CD4-positive, alpha-beta T cell (primary cell): ENCODE data around the gene SSH2. TPM values are rescaled to one million over a fixed set of nuclear protein-coding genes. Genes with fewer than 3 reads are reported as not detected.

Source experiments
- ATAC-seq: fragments of 200-7000 bp; cut with Tn5 transposase; one replicate; pipeline ENCODE4 v1.10.0; 2022; ENCODE audit warnings: mild to moderate bottlenecking; ENCODE audit not compliant: poor library complexity
- CTCF ChIA-PET: fragments of 350-600 bp; sonication (Branson Sonifier 250); formaldehyde crosslinking; loops from one replicate; lab custom pipeline; 2021; ENCODE audit warnings: antibody characterized with exemption, inconsistent platforms; lab: Charles Lee
- POLR2A ChIA-PET: fragments of 350-600 bp; sonication (Branson Sonifier 250); formaldehyde crosslinking; loops from one replicate; lab custom pipeline; 2021; ENCODE audit warnings: antibody characterized with exemption, inconsistent platforms; lab: Charles Lee
- DNase-seq, 14 experiments: peaks; one replicate each; pipeline ENCODE4 v3.0.0-alpha.2; 2013 to 2020; ENCODE audit warnings: mixed read lengths in 2 of 14
- H3K27ac ChIP-seq, 2 donors: one replicate each; pipeline versions ENCODE4 v1.5.1 to v1.7.0; 2013; ENCODE audit warnings: low read length in 2 of 2, low read depth in 1 of 2, mild to moderate bottlenecking in 1 of 2
- H3K27me3 ChIP-seq, 2 experiments: 1 replicate in 1 of 2; 2 replicates in 1 of 2; pipeline versions ENCODE4 v1.6.1 to v1.7.0; 2013; ENCODE audit warnings: low read length in 2 of 2, control low read depth in 1 of 2, mild to moderate bottlenecking in 1 of 2, moderate library complexity in 1 of 2; ENCODE audit not compliant: insufficient read depth in 2 of 2, control insufficient read depth in 1 of 2
- H3K36me3 ChIP-seq: one replicate; pipeline ENCODE4 v1.6.1; 2013; ENCODE audit warnings: low read length, control low read depth; ENCODE audit not compliant: insufficient read depth
- H3K4me1 ChIP-seq: one replicate; pipeline ENCODE4 v1.6.1; 2013; ENCODE audit warnings: low read length, control low read depth; ENCODE audit not compliant: insufficient read depth
- H3K4me3 ChIP-seq: one replicate; pipeline ENCODE4 v1.5.1; 2013; ENCODE audit warnings: mild to moderate bottlenecking, low read length, moderate library complexity
- H3K9me3 ChIP-seq, 2 experiments: 1 replicate in 1 of 2; 2 replicates in 1 of 2; pipeline versions ENCODE4 v1.6.1 to v1.7.0; 2013; ENCODE audit warnings: low read length in 2 of 2, mild to moderate bottlenecking in 2 of 2, control low read depth in 1 of 2, moderate library complexity in 1 of 2; ENCODE audit not compliant: control insufficient read depth in 1 of 2, insufficient read depth in 1 of 2
- H3K27ac Mint-ChIP-seq: one replicate; pipeline ENCODE4 v1.8.0; 2020; ENCODE audit warnings: mixed read lengths
- H3K27me3 Mint-ChIP-seq: one replicate; pipeline ENCODE4 v1.8.0; 2021; ENCODE audit warnings: mixed read lengths
- H3K36me3 Mint-ChIP-seq: one replicate; pipeline ENCODE4 v1.8.0; 2021; ENCODE audit warnings: low read depth, mixed read lengths
- H3K4me1 Mint-ChIP-seq: one replicate; pipeline ENCODE4 v1.8.0; 2021; ENCODE audit warnings: low read depth, mixed read lengths
- H3K4me3 Mint-ChIP-seq: one replicate; pipeline ENCODE4 v1.8.0; 2020; ENCODE audit warnings: mild to moderate bottlenecking, mixed read lengths
- H3K9me3 Mint-ChIP-seq: one replicate; pipeline ENCODE4 v1.8.0; 2020; ENCODE audit warnings: mixed read lengths
- intact Hi-C, 2 experiments: fragments of 100-400 bp; cut with DNase I in 1 of 2; cut with micrococcal nuclease in 1 of 2; formaldehyde crosslinking; loops; one replicate each; pipeline versions ENCODE4 v1.15.1 to v1.9.0; 2023 to 2025; cut with DNase I, micrococcal nuclease
- total RNA-seq, 174 experiments: library from RNA in 2 of 174; stranded (reverse) in 2 of 174; gene quantifications; one replicate each; pipeline ENCODE4 v1.2.3 and lab custom pipeline; 2021 to 2026
- TF ChIP-seq, protein P1 (sequence below): fragments of 200-600 bp; IDR thresholded peaks from one replicate; pipeline ENCODE4 v1.8.0; 2022; ENCODE audit warnings: antibody characterized with exemption, mild to moderate bottlenecking

SSH2 gene
- total RNA-seq, 2 experiments from 2014 or later, result 73.4 to 81.5 TPM

DNA sequence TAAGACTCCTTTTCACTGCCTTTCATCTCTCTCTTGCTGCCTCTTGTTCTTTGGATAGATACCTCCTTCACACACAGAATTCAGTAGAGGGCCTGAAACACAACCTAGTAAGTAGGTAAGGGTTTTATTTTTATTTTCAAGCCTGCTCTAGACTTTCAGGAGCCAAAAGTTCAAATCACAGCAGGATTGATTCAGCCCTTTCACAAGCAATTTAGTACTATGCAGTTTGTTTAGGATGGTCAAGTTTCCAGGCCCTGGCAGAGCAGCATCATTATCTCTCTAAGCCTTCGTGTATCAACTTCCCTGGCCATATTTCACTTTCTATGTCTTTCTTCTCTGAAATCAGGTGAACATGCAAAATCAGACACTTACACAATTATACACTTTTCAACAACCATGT lies 158.5 kb downstream of the SSH2 start:
- intact Hi-C loops, result no loop called here
- Histone ChIP-seq H3K4me1 (no peaks in the 10 kb centered on the region), H3K36me3 (peaks cover 4% of the 10 kb centered on the region), H3K4me3 (no peak overlapping the region), H3K27ac (no peak overlapping the region), H3K27me3 (no peaks in the 10 kb centered on the region), H3K9me3 (no peaks in the 10 kb centered on the region)
- no peaks in the 10 kb centered on the region for H3K4me1 Mint-ChIP-seq
- ATAC-seq (no peak), DNase-seq (no peak)
- no peaks in the 10 kb centered on the region for H3K9me3 Mint-ChIP-seq
- no peaks in the 10 kb centered on the region for H3K36me3 Mint-ChIP-seq
- H3K27ac Mint-ChIP-seq, result no peak overlapping the region
- no peaks in the 10 kb centered on the region for H3K27me3 Mint-ChIP-seq
- ChIA-PET CTCF (no interaction called here), POLR2A (no interaction called here)
- H3K4me3 Mint-ChIP-seq, result no peak overlapping the region
- TF ChIP-seq, protein P1, sequence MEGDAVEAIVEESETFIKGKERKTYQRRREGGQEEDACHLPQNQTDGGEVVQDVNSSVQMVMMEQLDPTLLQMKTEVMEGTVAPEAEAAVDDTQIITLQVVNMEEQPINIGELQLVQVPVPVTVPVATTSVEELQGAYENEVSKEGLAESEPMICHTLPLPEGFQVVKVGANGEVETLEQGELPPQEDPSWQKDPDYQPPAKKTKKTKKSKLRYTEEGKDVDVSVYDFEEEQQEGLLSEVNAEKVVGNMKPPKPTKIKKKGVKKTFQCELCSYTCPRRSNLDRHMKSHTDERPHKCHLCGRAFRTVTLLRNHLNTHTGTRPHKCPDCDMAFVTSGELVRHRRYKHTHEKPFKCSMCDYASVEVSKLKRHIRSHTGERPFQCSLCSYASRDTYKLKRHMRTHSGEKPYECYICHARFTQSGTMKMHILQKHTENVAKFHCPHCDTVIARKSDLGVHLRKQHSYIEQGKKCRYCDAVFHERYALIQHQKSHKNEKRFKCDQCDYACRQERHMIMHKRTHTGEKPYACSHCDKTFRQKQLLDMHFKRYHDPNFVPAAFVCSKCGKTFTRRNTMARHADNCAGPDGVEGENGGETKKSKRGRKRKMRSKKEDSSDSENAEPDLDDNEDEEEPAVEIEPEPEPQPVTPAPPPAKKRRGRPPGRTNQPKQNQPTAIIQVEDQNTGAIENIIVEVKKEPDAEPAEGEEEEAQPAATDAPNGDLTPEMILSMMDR, result no peak

DNA sequence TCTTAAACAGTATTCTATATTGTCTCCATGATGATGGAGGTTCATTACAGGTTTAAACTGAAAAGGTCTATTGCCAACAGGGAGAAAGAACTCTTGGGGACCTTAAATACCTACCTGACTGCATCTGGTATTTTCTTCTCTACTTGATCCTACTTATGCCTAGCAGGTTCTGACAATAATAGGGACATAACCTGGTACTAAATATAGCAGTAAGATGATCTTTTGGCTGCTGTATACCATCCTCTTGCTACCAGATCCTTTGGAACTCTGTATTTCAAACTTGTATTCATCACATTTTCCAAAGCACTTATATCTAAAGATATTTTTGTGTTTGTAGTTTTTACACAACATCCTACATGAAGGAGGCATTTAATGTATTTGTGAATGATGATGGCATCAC lies 160.8 kb downstream of the SSH2 start:
- no peak overlapping the region for H3K4me3 Mint-ChIP-seq
- intact Hi-C loops, result no loop called here
- no peaks in the 10 kb centered on the region for H3K4me1 Mint-ChIP-seq
- Histone ChIP-seq H3K36me3 (no peaks in the 10 kb centered on the region), H3K4me1 (no peaks in the 10 kb centered on the region), H3K9me3 (no peaks in the 10 kb centered on the region), H3K4me3 (no peak overlapping the region), H3K27me3 (no peaks in the 10 kb centered on the region), H3K27ac (no peak overlapping the region)
- H3K36me3 Mint-ChIP-seq, result no peaks in the 10 kb centered on the region
- TF ChIP-seq, protein P1, result no peak
- DNase-seq (no peak), ATAC-seq (no peak)
- H3K9me3 Mint-ChIP-seq, result no peaks in the 10 kb centered on the region
- CTCF ChIA-PET, result interaction anchor here (0.6 to 1.4 kb wide), 2 partner anchors 39 to 152 kb away, joined by 4 to 5 read pairs; no protein-coding TSS in a partner anchor
- H3K27ac Mint-ChIP-seq, result no peak overlapping the region
- H3K27me3 Mint-ChIP-seq, result no peaks in the 10 kb centered on the region
- POLR2A ChIA-PET, result interaction anchor here (1.1 kb wide), 1 partner anchor 9 kb away, joined by 5 read pairs; no protein-coding TSS in a partner anchor

DNA sequence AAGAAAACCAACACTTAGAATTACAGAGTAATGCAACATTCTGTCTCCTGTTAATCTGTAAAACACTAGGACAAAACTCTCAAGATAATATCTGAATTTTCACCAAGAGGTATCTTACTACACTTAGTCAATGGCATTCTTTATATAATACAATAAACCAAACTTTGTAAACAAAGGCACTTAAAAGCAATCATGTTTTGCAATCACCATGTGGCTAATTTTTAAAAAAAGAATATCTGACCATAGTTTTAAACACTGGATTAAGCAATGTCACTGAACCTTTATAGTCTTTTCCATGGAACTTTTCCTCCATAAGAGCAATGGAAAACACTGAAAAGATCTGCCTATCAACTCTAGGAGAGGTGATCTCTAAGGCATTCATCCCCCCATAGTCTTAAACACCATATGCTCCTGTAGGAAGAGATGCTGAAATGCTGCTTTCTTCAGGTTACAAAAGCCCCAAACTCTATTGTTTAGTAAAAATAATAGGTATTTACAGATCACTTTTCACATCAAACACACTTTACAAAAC lies 163.2 kb downstream of the SSH2 start:
- Mint-ChIP-seq H3K27ac (no peak overlapping the region), H3K36me3 (no peaks in the 10 kb centered on the region), H3K4me1 (no peaks in the 10 kb centered on the region), H3K9me3 (no peaks in the 10 kb centered on the region), H3K27me3 (no peaks in the 10 kb centered on the region), H3K4me3 (no peak overlapping the region)
- H3K4me3 ChIP-seq, result no peak overlapping the region
- no peaks in the 10 kb centered on the region for H3K9me3 ChIP-seq
- H3K27ac ChIP-seq, result no peak overlapping the region
- no peaks in the 10 kb centered on the region for H3K36me3 ChIP-seq
- H3K27me3 ChIP-seq, result no peaks in the 10 kb centered on the region
- DNase-seq, result no peak
- no peak for ATAC-seq
- peaks cover 3% of the 10 kb centered on the region for H3K4me1 ChIP-seq
- TF ChIP-seq, protein P1, result no peak
- CTCF ChIA-PET, result interaction anchor here (1.2 to 1.6 kb wide), 3 partner anchors 60 to 127 kb away, joined by 3 to 5 read pairs (median 3); no protein-coding TSS in a partner anchor
- POLR2A ChIA-PET, result interaction anchor here (0.6 kb wide), 1 partner anchor 143 kb away, joined by 3 read pairs; no protein-coding TSS in a partner anchor
- intact Hi-C loops, result no loop called here
